Chondrocyte (in vitro differentiated cells): ENCODE data around the gene SDHAF1. TPM values are rescaled to one million over a fixed set of nuclear protein-coding genes. Genes with fewer than 3 reads are reported as not detected.
A peak's percentile ranks its signal among the peaks of the same experiment; 100 is the strongest.

Source experiments
- DNase-seq: peaks from one replicate; pipeline ENCODE4 v3.0.0; 2021; ENCODE audit warnings: mixed read lengths, low spot score
- H3K27ac Mint-ChIP-seq: one replicate; pipeline ENCODE4 v1.8.0; 2021; ENCODE audit warnings: mild to moderate bottlenecking, moderate library complexity, mixed read lengths; ENCODE audit not compliant: unreplicated experiment
- H3K27me3 Mint-ChIP-seq: 2 replicates; pipeline ENCODE4 v1.8.0; 2021; ENCODE audit warnings: low read depth, mixed read lengths
- H3K36me3 Mint-ChIP-seq: 2 replicates; pipeline ENCODE4 v1.8.0; 2021; ENCODE audit warnings: low read depth, mixed read lengths
- H3K4me1 Mint-ChIP-seq: 2 replicates; pipeline ENCODE4 v1.8.0; 2021; ENCODE audit warnings: low read depth, mild to moderate bottlenecking, mixed read lengths
- H3K4me3 Mint-ChIP-seq: one replicate; pipeline ENCODE4 v1.8.0; 2021; ENCODE audit warnings: mild to moderate bottlenecking, moderate library complexity, mixed read lengths; ENCODE audit not compliant: unreplicated experiment
- H3K9me3 Mint-ChIP-seq: 2 replicates; pipeline ENCODE4 v1.8.0; 2021; ENCODE audit warnings: low read depth, mixed read lengths
- total RNA-seq: library from RNA; stranded (reverse); gene quantifications from 3 replicates; pipeline ENCODE4 v1.2.1, GENCODE V29; 2021
- TF ChIP-seq, protein P1 (sequence below): fragments of 200-600 bp; sonication (generic); IDR thresholded peaks from 2 replicates; pipeline ENCODE4 v1.5.0; 2021; ENCODE audit warnings: antibody characterized with exemption, mild to moderate bottlenecking, moderate library complexity

SDHAF1 gene
- total RNA-seq, 1 donor from 2014 or later, result 11.2 TPM

DNA sequence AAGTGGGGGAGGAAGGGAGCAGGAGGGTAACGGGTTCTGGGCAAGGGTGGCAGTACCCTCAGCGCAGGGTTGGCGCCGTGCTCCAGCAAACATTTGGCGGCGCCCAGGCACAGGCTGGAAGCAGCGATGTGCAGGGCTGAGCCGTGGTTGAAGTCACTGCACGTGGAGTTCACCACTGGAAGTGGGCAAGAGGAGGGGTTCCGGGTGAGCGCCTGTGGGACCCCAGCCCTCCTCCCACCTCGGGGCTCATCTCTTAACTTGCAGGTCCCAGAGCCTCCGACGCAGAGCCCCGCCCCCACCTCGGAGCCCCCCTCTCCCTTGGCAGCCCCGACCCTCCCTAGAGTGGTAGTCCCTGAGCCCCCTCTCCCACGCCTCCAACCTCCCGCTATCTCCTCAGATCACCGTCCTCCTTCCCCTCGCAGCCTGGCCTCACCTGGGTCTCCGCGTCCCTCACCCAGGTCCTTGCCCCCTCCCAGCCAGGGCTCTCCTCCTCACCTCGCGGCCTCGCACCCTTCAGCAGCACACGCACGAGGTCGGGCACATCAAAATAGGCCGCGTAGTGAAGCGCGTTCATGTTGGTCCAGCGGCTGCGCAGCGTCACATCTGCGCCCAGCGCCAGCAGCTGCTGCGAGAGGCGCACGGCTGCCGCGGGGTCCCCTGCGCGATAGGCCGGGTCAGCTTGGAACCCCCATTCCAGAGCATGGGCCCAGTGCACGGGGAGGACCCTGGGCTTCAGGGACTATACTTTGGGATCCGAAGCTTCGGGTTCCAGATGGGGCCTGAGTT lies 31.3 kb downstream of the SDHAF1 start:
- Mint-ChIP-seq H3K9me3 (no peaks in the 10 kb centered on the region), H3K27ac (no peak overlapping the region), H3K36me3 (peaks cover 22% of the 10 kb centered on the region), H3K27me3 (no peaks in the 10 kb centered on the region), H3K4me3 (no peak overlapping the region), H3K4me1 (peaks cover 4% of the 10 kb centered on the region)
- TF ChIP-seq, protein P1, sequence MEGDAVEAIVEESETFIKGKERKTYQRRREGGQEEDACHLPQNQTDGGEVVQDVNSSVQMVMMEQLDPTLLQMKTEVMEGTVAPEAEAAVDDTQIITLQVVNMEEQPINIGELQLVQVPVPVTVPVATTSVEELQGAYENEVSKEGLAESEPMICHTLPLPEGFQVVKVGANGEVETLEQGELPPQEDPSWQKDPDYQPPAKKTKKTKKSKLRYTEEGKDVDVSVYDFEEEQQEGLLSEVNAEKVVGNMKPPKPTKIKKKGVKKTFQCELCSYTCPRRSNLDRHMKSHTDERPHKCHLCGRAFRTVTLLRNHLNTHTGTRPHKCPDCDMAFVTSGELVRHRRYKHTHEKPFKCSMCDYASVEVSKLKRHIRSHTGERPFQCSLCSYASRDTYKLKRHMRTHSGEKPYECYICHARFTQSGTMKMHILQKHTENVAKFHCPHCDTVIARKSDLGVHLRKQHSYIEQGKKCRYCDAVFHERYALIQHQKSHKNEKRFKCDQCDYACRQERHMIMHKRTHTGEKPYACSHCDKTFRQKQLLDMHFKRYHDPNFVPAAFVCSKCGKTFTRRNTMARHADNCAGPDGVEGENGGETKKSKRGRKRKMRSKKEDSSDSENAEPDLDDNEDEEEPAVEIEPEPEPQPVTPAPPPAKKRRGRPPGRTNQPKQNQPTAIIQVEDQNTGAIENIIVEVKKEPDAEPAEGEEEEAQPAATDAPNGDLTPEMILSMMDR, result no peak
- DNase-seq, result no peak

DNA sequence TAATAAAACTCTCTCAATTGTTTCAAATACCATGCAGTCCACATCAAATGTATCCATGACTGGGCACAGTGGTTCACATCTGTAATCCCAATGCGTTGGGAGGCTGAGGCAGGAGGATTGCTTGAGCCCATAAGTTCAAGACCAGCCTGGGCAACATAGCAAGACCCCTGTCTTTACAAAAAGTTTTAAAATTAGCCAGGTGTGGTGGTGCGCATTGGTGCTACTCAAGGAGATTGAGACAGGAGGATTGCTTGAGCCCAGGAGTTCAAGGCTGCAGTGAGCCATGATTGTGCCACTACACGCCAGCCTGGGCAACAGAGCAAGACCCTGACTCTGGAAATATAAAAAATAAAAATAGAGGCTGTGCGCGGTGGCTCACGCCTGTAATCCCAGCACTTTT lies 32.7 kb downstream of the SDHAF1 start:
- Mint-ChIP-seq H3K36me3 (peaks cover 22% of the 10 kb centered on the region), H3K27me3 (no peaks in the 10 kb centered on the region), H3K4me3 (no peak overlapping the region), H3K4me1 (peaks cover 13% of the 10 kb centered on the region), H3K27ac (no peak overlapping the region), H3K9me3 (no peaks in the 10 kb centered on the region)
- DNase-seq, result no peak
- TF ChIP-seq, protein P1, result no peak

DNA sequence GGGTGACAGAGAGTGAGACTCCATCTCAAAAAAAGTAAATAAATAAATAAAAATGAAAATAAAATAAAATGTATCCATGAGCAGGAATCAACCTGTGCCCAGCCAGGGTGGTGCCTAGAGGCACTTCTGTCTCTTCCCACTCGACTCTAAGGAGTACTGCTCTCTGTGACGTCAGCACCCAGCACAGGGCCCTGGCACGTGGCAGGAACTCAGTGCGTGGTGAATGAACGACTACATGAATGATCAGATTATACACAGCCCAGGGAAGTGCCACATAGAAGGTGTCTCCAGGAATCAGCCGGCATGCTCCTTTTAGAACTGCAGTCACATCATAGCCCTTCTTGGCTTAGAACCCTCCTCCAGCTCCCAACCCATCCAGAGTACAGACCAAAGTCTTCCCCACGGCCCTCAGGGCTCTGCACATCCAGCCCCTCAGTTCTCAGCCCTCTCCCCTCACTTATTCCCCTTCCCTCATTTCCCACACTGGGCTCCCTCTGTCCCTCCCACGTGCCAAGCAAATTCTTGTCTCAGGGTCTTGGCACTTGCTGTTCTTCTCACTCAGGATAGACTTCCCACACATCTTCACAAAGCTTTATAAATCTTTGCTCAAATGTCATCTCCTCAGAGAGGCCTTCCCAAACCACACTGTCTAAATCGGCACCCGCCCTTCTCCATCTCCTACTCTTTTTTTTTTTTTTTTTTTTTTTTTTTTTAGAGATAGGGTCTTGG lies 33.5 kb downstream of the SDHAF1 start:
- peaks cover 20% of the 10 kb centered on the region for H3K4me1 Mint-ChIP-seq
- TF ChIP-seq, protein P1, result no peak
- peaks cover 17% of the 10 kb centered on the region for H3K36me3 Mint-ChIP-seq
- H3K4me3 Mint-ChIP-seq, result no peak overlapping the region
- no peak for DNase-seq
- no peaks in the 10 kb centered on the region for H3K9me3 Mint-ChIP-seq
- no peak overlapping the region for H3K27ac Mint-ChIP-seq
- no peaks in the 10 kb centered on the region for H3K27me3 Mint-ChIP-seq

DNA sequence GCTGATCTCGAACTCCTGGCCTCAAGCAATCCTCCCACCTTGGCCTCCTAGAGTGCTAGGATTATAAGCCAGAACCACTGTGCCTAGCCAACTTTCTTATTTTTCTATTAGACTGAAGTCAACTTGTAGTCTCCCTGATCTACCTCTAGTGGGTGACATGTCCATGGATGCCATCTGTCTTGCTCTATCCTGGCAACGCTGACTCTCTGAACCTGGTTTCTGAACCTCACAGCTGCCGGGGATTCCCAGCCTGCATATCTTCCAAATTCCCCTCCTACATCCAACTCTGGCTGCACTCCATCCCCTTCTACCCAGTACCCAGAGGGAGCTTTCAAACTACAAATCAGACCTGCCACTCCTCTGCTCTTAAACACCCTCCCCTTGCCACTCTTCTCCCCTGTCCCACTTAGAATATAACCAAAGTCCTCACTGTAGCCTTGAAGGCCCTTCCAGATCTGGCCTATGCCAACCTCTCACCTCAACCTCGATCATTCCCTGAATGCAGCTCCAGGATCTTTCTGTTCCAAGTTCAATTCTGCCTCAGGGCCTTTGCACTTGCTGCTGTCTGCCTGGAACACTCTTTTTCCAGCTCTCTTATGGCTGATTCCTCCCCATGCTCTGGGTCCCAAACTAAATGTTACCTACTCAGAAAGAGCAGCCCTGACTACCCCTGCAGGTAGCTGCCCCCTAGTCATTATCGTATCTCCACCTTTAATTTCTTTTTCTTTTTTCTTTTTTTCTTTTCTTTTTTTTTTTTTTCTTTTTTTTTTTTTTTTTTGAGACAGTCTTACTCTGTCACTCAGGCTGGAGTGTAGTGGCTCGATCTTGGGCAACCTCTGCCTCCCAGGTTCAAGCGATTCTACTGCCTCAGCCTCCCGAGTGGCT lies 35.5 kb downstream of the SDHAF1 start:
- Mint-ChIP-seq H3K27me3 (no peaks in the 10 kb centered on the region), H3K36me3 (peaks cover 14% of the 10 kb centered on the region), H3K27ac (no peak overlapping the region), H3K4me1 (peaks cover 20% of the 10 kb centered on the region), H3K4me3 (no peak overlapping the region), H3K9me3 (no peaks in the 10 kb centered on the region)
- no peak for DNase-seq
- TF ChIP-seq, protein P1, result peak; percentile 28

DNA sequence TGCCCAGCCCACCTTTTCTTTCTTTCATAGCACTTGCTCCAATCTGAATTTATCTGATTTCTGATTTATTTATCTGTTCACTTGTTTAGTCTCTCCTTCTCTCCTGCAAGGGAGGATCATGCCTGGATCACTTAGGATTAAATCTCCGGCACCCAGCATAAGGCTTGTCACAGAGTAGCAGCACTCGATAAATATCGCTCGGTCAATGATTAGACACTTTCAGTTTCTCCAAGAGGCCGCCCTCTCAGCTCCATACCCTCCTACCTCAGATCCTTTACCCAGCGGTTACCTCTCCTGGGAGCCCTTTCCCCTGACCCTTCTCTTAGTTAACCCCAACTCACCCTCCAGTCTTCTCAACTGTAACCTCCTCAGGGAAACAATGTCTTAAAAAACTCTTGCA lies 36.3 kb downstream of the SDHAF1 start:
- no peaks in the 10 kb centered on the region for H3K27me3 Mint-ChIP-seq

More for the DNA sequence above, 36.3 kb downstream of the SDHAF1 start:
- no peak for DNase-seq
- Mint-ChIP-seq H3K27ac (peak overlapping the region; percentile 15), H3K4me3 (peak overlapping the region; percentile 31), H3K4me1 (peaks cover 20% of the 10 kb centered on the region), H3K9me3 (no peaks in the 10 kb centered on the region), H3K36me3 (peaks cover 11% of the 10 kb centered on the region)
- TF ChIP-seq, protein P1, result no peak
